ENCODE results near the gene TMCO4. TPM values are rescaled to one million over a fixed set of nuclear protein-coding genes. Genes with fewer than 3 reads are reported as not detected.

TMCO4 gene
- total RNA-seq, 4 donors from 2014 or later, result 16.1 to 36.2 (median 26.9) TPM

DNA sequence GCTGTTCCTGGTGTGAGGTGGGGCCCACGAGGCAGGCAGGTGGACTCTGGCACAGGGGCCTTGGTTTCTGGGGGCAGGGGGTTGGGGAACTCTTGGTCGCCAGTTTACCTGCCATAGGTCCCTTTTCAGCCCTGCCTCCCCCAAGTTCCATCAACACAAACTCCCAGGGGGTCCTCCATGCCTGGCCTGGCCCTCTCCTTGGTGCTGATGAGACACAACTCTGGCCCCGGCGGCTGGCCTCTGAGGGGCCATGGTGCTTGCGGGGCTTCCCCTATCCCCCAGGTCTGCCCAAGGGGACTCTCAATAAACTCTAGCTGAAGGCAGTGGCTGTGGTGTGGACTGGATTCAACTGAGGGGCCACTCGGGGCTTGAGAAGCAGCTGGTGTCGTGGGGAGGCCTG is 119.1 kb downstream of the TMCO4 start:
- TF ChIP-seq POLR2A (IDR thresholded peaks at IDR 0.05) (no peak), POLR2AphosphoS5 (IDR thresholded peaks at IDR 0.05) (no peak), EP300 (IDR thresholded peaks at IDR 0.05; ENCODE audit: low read depth) (no peak)
- TF ChIP-seq, protein P1, sequence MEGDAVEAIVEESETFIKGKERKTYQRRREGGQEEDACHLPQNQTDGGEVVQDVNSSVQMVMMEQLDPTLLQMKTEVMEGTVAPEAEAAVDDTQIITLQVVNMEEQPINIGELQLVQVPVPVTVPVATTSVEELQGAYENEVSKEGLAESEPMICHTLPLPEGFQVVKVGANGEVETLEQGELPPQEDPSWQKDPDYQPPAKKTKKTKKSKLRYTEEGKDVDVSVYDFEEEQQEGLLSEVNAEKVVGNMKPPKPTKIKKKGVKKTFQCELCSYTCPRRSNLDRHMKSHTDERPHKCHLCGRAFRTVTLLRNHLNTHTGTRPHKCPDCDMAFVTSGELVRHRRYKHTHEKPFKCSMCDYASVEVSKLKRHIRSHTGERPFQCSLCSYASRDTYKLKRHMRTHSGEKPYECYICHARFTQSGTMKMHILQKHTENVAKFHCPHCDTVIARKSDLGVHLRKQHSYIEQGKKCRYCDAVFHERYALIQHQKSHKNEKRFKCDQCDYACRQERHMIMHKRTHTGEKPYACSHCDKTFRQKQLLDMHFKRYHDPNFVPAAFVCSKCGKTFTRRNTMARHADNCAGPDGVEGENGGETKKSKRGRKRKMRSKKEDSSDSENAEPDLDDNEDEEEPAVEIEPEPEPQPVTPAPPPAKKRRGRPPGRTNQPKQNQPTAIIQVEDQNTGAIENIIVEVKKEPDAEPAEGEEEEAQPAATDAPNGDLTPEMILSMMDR (IDR thresholded peaks at IDR 0.05), result no peak
- Histone ChIP-seq H3K4me3 (no peak overlapping the region), H3K27me3 (no peaks in the 10 kb centered on the region), H3K4me1 (no peaks in the 10 kb centered on the region), H3K27ac (no peak overlapping the region), H3K9me3 (no peaks in the 10 kb centered on the region), H3K36me3 (no peaks in the 10 kb centered on the region)
- in situ Hi-C loops (cut with MboI; ENCODE audit: low pct_ligation_motif_present in 1 of 4, low pct_unique_long_range_greater_than_20kb in 1 of 4, low sequenced_read_pairs in 3 of 4) (no loop called here), intact Hi-C loops (cut with DNase I; ENCODE audit: low total_unique reads) (no loop called here)
- 83% methylated on average over 7 of the region's 7 CpGs; no CpG with 5 or more reads in 1 of the 2 donors for WGBS, 2 donors (ENCODE audit: low coverage in 1 of 2)
- no peak for DNase-seq

DNA sequence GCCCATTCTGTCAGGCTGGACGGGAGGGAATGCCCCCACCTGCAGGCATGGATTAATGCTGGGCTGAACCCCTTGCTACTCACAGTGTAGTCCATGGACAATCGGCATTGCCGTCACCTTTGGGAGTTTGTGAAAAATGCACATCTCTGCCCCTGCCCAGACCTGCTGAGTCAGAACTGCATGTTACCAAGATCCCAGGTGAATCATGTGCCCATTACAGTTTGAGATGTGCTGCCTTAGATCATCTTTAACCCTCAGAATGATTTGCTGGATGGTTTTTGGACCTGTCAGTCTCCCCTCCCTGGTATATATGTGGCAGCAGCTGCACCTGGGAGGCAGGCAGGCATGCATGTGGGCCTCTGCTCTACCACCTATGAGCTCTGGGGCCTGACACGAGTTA is 120.0 kb downstream of the TMCO4 start:
- Histone ChIP-seq H3K4me3 (no peak overlapping the region), H3K36me3 (no peaks in the 10 kb centered on the region), H3K27ac (no peak overlapping the region), H3K4me1 (no peaks in the 10 kb centered on the region), H3K27me3 (peaks cover 2% of the 10 kb centered on the region), H3K9me3 (no peaks in the 10 kb centered on the region)
- in situ Hi-C loops (cut with MboI; ENCODE audit: low pct_ligation_motif_present in 1 of 4, low pct_unique_long_range_greater_than_20kb in 1 of 4, low sequenced_read_pairs in 3 of 4), result no loop called here
- intact Hi-C loops (cut with DNase I; ENCODE audit: low total_unique reads), result no loop called here
- no peak for DNase-seq
- WGBS, 2 donors (ENCODE audit: low coverage in 1 of 2), result 76% methylated on average over 4 of the region's 4 CpGs; no CpG with 5 or more reads in 1 of the 2 donors
- TF ChIP-seq POLR2A (IDR thresholded peaks at IDR 0.05), result no peak
- TF ChIP-seq, protein P1 (IDR thresholded peaks at IDR 0.05), result no peak
- no peak for TF ChIP-seq POLR2AphosphoS5 (IDR thresholded peaks at IDR 0.05)
- no peak for TF ChIP-seq EP300 (IDR thresholded peaks at IDR 0.05; ENCODE audit: low read depth)

DNA sequence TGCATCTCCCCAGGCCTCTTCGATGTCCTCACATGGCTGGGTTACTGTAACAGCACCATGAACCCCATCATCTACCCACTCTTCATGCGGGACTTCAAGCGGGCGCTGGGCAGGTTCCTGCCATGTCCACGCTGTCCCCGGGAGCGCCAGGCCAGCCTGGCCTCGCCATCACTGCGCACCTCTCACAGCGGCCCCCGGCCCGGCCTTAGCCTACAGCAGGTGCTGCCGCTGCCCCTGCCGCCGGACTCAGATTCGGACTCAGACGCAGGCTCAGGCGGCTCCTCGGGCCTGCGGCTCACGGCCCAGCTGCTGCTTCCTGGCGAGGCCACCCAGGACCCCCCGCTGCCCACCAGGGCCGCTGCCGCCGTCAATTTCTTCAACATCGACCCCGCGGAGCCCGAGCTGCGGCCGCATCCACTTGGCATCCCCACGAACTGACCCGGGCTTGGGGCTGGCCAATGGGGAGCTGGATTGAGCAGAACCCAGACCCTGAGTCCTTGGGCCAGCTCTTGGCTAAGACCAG is 120.7 kb downstream of the TMCO4 start:
- no peak for DNase-seq
- in situ Hi-C loops (cut with MboI; ENCODE audit: low pct_ligation_motif_present in 1 of 4, low pct_unique_long_range_greater_than_20kb in 1 of 4, low sequenced_read_pairs in 3 of 4), result no loop called here
- Histone ChIP-seq H3K4me3 (no peak overlapping the region), H3K27ac (no peak overlapping the region), H3K4me1 (no peaks in the 10 kb centered on the region), H3K36me3 (no peaks in the 10 kb centered on the region), H3K9me3 (no peaks in the 10 kb centered on the region), H3K27me3 (peaks cover 5% of the 10 kb centered on the region)
- TF ChIP-seq, protein P1 (IDR thresholded peaks at IDR 0.05), result no peak
- TF ChIP-seq EP300 (IDR thresholded peaks at IDR 0.05; ENCODE audit: low read depth) (no peak), POLR2AphosphoS5 (IDR thresholded peaks at IDR 0.05) (no peak), POLR2A (IDR thresholded peaks at IDR 0.05) (no peak)
- intact Hi-C loops (cut with DNase I; ENCODE audit: low total_unique reads), result no loop called here
- 94% methylated on average over 29 of the region's 34 CpGs; no CpG with 5 or more reads in 1 of the 2 donors for WGBS, 2 donors (ENCODE audit: low coverage in 1 of 2)

DNA sequence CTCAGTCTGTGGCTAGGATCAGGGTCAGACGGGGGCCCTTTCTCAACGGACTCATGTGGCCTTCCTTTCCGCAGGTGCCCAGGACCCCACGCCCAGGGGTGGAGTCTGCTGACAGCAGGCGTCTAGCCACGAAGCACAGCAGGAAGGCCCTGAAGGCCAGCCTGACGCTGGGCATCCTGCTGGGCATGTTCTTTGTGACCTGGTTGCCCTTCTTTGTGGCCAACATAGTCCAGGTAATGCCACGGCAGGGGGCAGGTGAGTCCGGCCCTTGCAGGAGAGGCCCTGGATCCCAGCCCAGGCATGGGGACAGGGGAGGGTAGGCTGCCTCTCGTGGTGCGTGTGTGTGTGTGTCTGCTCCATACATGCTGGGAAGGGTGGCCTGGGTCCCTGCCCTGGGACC is 121.2 kb downstream of the TMCO4 start:
- no peak for TF ChIP-seq POLR2A (IDR thresholded peaks at IDR 0.05)
- TF ChIP-seq, protein P1 (IDR thresholded peaks at IDR 0.05), result no peak
- TF ChIP-seq POLR2AphosphoS5 (IDR thresholded peaks at IDR 0.05), result no peak
- TF ChIP-seq EP300 (IDR thresholded peaks at IDR 0.05; ENCODE audit: low read depth), result no peak
- DNase-seq, result no peak
- whole genome bisulfite sequencing, 2 donors (ENCODE audit: low coverage in 1 of 2), result 46% methylated on average over 11 of the region's 11 CpGs; no CpG with 5 or more reads in 1 of the 2 donors
- Histone ChIP-seq H3K9me3 (no peaks in the 10 kb centered on the region), H3K27ac (no peak overlapping the region), H3K36me3 (no peaks in the 10 kb centered on the region), H3K4me1 (no peaks in the 10 kb centered on the region), H3K4me3 (no peak overlapping the region), H3K27me3 (peaks cover 5% of the 10 kb centered on the region)
- intact Hi-C loops (cut with DNase I; ENCODE audit: low total_unique reads) (no loop called here), in situ Hi-C loops (cut with MboI; ENCODE audit: low pct_ligation_motif_present in 1 of 4, low pct_unique_long_range_greater_than_20kb in 1 of 4, low sequenced_read_pairs in 3 of 4) (no loop called here)

Data from transverse colon (tissue), 4 donors.